ENCODE results near the gene NOS1.
A peak's percentile ranks its signal among the peaks of the same experiment; 100 is the strongest.
"Not testable (repeated sequence)": the region's sequence is repeated elsewhere in the genome, so short reads cannot be mapped to it uniquely, and the experiment has no call there.

Gene NOS1

GRCh38 chr12:117195027-117195426 is 166.4 kb downstream of the NOS1 start:
- H3K4me3 ChIP-seq (ENCODE audit: low read length), result not testable (repeated sequence)
- DNase-seq (ENCODE audit: low read depth), result peak; percentile 55

- no peak overlapping the region for H3K4me3 ChIP-seq (ENCODE audit: low read length)
- no peak for DNase-seq (ENCODE audit: low read depth)
- TF ChIP-seq CTCF (IDR thresholded peaks at IDR 0.05; ENCODE audit: insufficient read depth, low read depth, low read length, missing control alignments), result no peak
Measured at GRCh38 chr12:117193903-117194302, 167.5 kb downstream of the NOS1 start.

- H3K4me3 ChIP-seq (ENCODE audit: low read length), result not testable (repeated sequence)
Measured at GRCh38 chr12:117192581-117192980, 168.8 kb downstream of the NOS1 start.

GRCh38 chr12:117192057-117192456 is 169.4 kb downstream of the NOS1 start:
- TF ChIP-seq CTCF (IDR thresholded peaks at IDR 0.05; ENCODE audit: insufficient read depth, low read depth, low read length, missing control alignments), result no peak
- peak; percentile 3 for DNase-seq (ENCODE audit: low read depth)
- H3K4me3 ChIP-seq (ENCODE audit: low read length), result no peak overlapping the region

More at GRCh38 chr12:117192581-117192980, 168.8 kb downstream of the NOS1 start:
- DNase-seq (ENCODE audit: low read depth), result not testable (repeated sequence)

GRCh38 chr12:117190210-117190781 is 171.1 kb downstream of the NOS1 start, which contains the start of gene FBXO21:
FBXO21 (minus strand) TSS chr12:117190470; CDS start chr12:117190456, 14 bp downstream.
- peak; percentile 89 for DNase-seq (ENCODE audit: low read depth)
- TF ChIP-seq CTCF (IDR thresholded peaks at IDR 0.05; ENCODE audit: insufficient read depth, low read depth, low read length, missing control alignments), result no peak
- H3K4me3 ChIP-seq (ENCODE audit: low read length), result peak within 1 kb of the TSS; percentile 81

GRCh38 chr12:117189725-117190209 is 171.7 kb downstream of the NOS1 start:
- DNase-seq (ENCODE audit: low read depth), result peak; percentile 41
- no peak for TF ChIP-seq CTCF (IDR thresholded peaks at IDR 0.05; ENCODE audit: insufficient read depth, low read depth, low read length, missing control alignments)
- H3K4me3 ChIP-seq (ENCODE audit: low read length), result peak overlapping the region; percentile 81

GRCh38 chr12:117188961-117189724 is 172.3 kb downstream of the NOS1 start:
- TF ChIP-seq CTCF (IDR thresholded peaks at IDR 0.05; ENCODE audit: insufficient read depth, low read depth, low read length, missing control alignments), result peak; percentile 1
- H3K4me3 ChIP-seq (ENCODE audit: low read length), result peak overlapping the region; percentile 81
- peak; percentile 44 for DNase-seq (ENCODE audit: low read depth)

Data from epithelial cell of esophagus (primary cell).